Astrocyte (in vitro differentiated cells and primary cell): ENCODE results near the gene ANKRD12. TPM values are rescaled to one million over a fixed set of nuclear protein-coding genes. Genes with fewer than 3 reads are reported as not detected.

Source experiments
- DNase-seq: peaks from one replicate; pipeline ENCODE4 v3.0.0-alpha.2; 2010; ENCODE audit warnings: low read depth
- FAIRE-seq: peaks from 2 replicates; lab custom pipeline; 2011; peaks lifted over from hg19 to GRCh38; lab: Jason Lieb, UNC
- H2AFZ ChIP-seq: 2 replicates; pipeline ENCODE4 v1.6.0; 2012; ENCODE audit warnings: low read depth, low read length, inconsistent platforms
- H3K27ac ChIP-seq: 2 replicates; pipeline ENCODE4 v1.5.1; 2011; ENCODE audit warnings: low read depth, low read length, inconsistent platforms
- H3K27me3 ChIP-seq: 2 replicates; pipeline ENCODE4 v1.6.0; 2011; ENCODE audit warnings: low read length, inconsistent platforms; ENCODE audit not compliant: insufficient read depth
- H3K36me3 ChIP-seq: 2 replicates; pipeline ENCODE4 v1.5.1; 2011; ENCODE audit warnings: low read length, inconsistent platforms; ENCODE audit not compliant: insufficient read depth
- H3K4me1 ChIP-seq: 2 replicates; pipeline ENCODE4 v1.5.1; 2011; ENCODE audit warnings: low read length, inconsistent platforms; ENCODE audit not compliant: insufficient read depth
- H3K4me2 ChIP-seq: 2 replicates; pipeline ENCODE4 v1.6.0; 2012; ENCODE audit warnings: low read length, inconsistent platforms
- H3K4me3 ChIP-seq: 2 replicates; pipeline ENCODE4 v1.5.1; 2011; ENCODE audit warnings: low read depth, mild to moderate bottlenecking, low read length, inconsistent platforms; ENCODE audit not compliant: insufficient read depth
- H3K79me2 ChIP-seq: 2 replicates; pipeline ENCODE4 v1.6.0; 2012; ENCODE audit warnings: mild to moderate bottlenecking, low read length, inconsistent platforms; ENCODE audit not compliant: insufficient read depth
- H3K9ac ChIP-seq: 2 replicates; pipeline ENCODE4 v1.6.0; 2012; ENCODE audit warnings: mild to moderate bottlenecking, low read length, inconsistent platforms
- H3K9me3 ChIP-seq: 2 replicates; pipeline ENCODE4 v1.5.1; 2012; ENCODE audit warnings: low read depth, mild to moderate bottlenecking, low read length, inconsistent platforms; ENCODE audit not compliant: insufficient read depth
- H4K20me1 ChIP-seq: 2 replicates; pipeline ENCODE4 v1.6.0; 2012; ENCODE audit warnings: low read length, inconsistent platforms; ENCODE audit not compliant: insufficient read depth
- H3K27ac Mint-ChIP-seq: one replicate; pipeline ENCODE4 v1.8.0; 2021; ENCODE audit warnings: mild to moderate bottlenecking, mixed read lengths; ENCODE audit not compliant: unreplicated experiment
- H3K27me3 Mint-ChIP-seq: one replicate; pipeline ENCODE4 v1.8.0; 2021; ENCODE audit warnings: low read depth, mixed read lengths; ENCODE audit not compliant: unreplicated experiment
- H3K36me3 Mint-ChIP-seq: one replicate; pipeline ENCODE4 v1.8.0; 2021; ENCODE audit warnings: low read depth, mixed read lengths; ENCODE audit not compliant: unreplicated experiment
- H3K4me1 Mint-ChIP-seq: one replicate; pipeline ENCODE4 v1.8.0; 2021; ENCODE audit warnings: low read depth, mixed read lengths; ENCODE audit not compliant: unreplicated experiment
- H3K4me3 Mint-ChIP-seq: one replicate; pipeline ENCODE4 v1.8.0; 2021; ENCODE audit warnings: mild to moderate bottlenecking, moderate library complexity, mixed read lengths; ENCODE audit not compliant: unreplicated experiment
- H3K9me3 Mint-ChIP-seq: one replicate; pipeline ENCODE4 v1.8.0; 2021; ENCODE audit warnings: mild to moderate bottlenecking, mixed read lengths; ENCODE audit not compliant: unreplicated experiment
- EZH2 ChIP-seq: IDR thresholded peaks from 2 replicates; pipeline ENCODE4 v1.6.1; 2012; ENCODE audit warnings: mild to moderate bottlenecking, low read length, inconsistent platforms; ENCODE audit not compliant: insufficient read depth
- total RNA-seq: library from RNA; stranded (reverse); gene quantifications from 2 replicates; pipeline ENCODE4 v1.2.1, GENCODE V29; 2021
- TF ChIP-seq, protein P1 (sequence below): IDR thresholded peaks from 2 replicates; pipeline ENCODE4 v1.5.1; 2011; ENCODE audit warnings: low read depth, mild to moderate bottlenecking, inconsistent platforms, low read length, moderate library complexity; ENCODE audit not compliant: insufficient read depth

The ANKRD12 gene
- total RNA-seq, 1 donor from 2014 or later, result 24.4 TPM

GRCh38 chr18:9290156-9290555 is 153.6 kb downstream of the ANKRD12 start:
- H3K9me3 ChIP-seq, result no peaks in the 10 kb centered on the region
- H3K4me3 ChIP-seq, result no peak overlapping the region
- H3K27ac Mint-ChIP-seq, result no peak overlapping the region
- H3K9me3 Mint-ChIP-seq, result peaks cover 17% of the 10 kb centered on the region
- peaks cover 6% of the 10 kb centered on the region for H3K36me3 Mint-ChIP-seq
- H3K4me1 ChIP-seq, result no peaks in the 10 kb centered on the region
- H3K4me2 ChIP-seq, result no peak overlapping the region
- DNase-seq, result no peak
- no peak overlapping the region for H2AFZ ChIP-seq
- no peak overlapping the region for H3K27ac ChIP-seq
- FAIRE-seq, result no peak
- H3K4me1 Mint-ChIP-seq, result peaks cover 2% of the 10 kb centered on the region
- no peak overlapping the region for H3K4me3 Mint-ChIP-seq
- no peaks in the 10 kb centered on the region for H3K79me2 ChIP-seq
- H3K9ac ChIP-seq, result no peak overlapping the region
- no peaks in the 10 kb centered on the region for H4K20me1 ChIP-seq
- H3K27me3 Mint-ChIP-seq, result no peaks in the 10 kb centered on the region
- H3K27me3 ChIP-seq, result no peaks in the 10 kb centered on the region
- H3K36me3 ChIP-seq, result no peaks in the 10 kb centered on the region
- TF ChIP-seq, protein P1, sequence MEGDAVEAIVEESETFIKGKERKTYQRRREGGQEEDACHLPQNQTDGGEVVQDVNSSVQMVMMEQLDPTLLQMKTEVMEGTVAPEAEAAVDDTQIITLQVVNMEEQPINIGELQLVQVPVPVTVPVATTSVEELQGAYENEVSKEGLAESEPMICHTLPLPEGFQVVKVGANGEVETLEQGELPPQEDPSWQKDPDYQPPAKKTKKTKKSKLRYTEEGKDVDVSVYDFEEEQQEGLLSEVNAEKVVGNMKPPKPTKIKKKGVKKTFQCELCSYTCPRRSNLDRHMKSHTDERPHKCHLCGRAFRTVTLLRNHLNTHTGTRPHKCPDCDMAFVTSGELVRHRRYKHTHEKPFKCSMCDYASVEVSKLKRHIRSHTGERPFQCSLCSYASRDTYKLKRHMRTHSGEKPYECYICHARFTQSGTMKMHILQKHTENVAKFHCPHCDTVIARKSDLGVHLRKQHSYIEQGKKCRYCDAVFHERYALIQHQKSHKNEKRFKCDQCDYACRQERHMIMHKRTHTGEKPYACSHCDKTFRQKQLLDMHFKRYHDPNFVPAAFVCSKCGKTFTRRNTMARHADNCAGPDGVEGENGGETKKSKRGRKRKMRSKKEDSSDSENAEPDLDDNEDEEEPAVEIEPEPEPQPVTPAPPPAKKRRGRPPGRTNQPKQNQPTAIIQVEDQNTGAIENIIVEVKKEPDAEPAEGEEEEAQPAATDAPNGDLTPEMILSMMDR, result no peak
- TF ChIP-seq EZH2, result no peak

- Histone ChIP-seq H2AFZ (no peak overlapping the region), H3K79me2 (no peaks in the 10 kb centered on the region), H3K27ac (no peak overlapping the region), H4K20me1 (no peaks in the 10 kb centered on the region), H3K4me2 (no peak overlapping the region), H3K4me3 (no peak overlapping the region), H3K36me3 (no peaks in the 10 kb centered on the region), H3K4me1 (no peaks in the 10 kb centered on the region), H3K9ac (no peak overlapping the region), H3K27me3 (no peaks in the 10 kb centered on the region), H3K9me3 (no peaks in the 10 kb centered on the region)
- DNase-seq (no peak), FAIRE-seq (no peak)
- no peak overlapping the region for H3K4me3 Mint-ChIP-seq
- no peaks in the 10 kb centered on the region for H3K27me3 Mint-ChIP-seq
- peaks cover 2% of the 10 kb centered on the region for H3K4me1 Mint-ChIP-seq
- H3K9me3 Mint-ChIP-seq, result peaks cover 20% of the 10 kb centered on the region
- H3K27ac Mint-ChIP-seq, result no peak overlapping the region
- TF ChIP-seq, protein P1, result no peak
- TF ChIP-seq EZH2, result no peak
- peaks cover 6% of the 10 kb centered on the region for H3K36me3 Mint-ChIP-seq
Observed at GRCh38 chr18:9292047-9292446, 155.5 kb downstream of the ANKRD12 start.

DNA sequence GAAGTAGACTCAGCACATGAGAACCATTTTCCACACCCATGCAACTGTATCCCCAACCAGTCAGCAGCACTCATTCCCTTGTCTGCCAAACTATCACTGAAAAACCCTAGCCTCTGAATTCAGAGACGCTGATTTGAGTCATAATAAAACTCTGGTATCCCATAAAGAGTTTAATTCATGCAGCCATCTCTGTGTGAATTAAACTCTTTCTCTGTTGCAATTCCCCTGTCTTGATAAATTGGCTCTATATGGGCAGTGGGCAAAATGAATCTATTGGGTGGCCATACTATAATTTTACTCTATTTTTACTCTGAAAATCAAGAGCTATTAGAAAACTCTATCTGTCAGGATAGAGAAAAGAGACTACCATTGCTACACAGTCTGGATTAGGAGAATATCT is 157.4 kb downstream of the ANKRD12 start:
- peaks cover 28% of the 10 kb centered on the region for H3K9me3 Mint-ChIP-seq

More for the DNA sequence above, 157.4 kb downstream of the ANKRD12 start:
- H3K4me1 ChIP-seq, result no peaks in the 10 kb centered on the region
- FAIRE-seq, result no peak
- Mint-ChIP-seq H3K27me3 (no peaks in the 10 kb centered on the region), H3K27ac (no peak overlapping the region), H3K4me1 (peaks cover 2% of the 10 kb centered on the region), H3K36me3 (peaks cover 6% of the 10 kb centered on the region), H3K4me3 (no peak overlapping the region)
- H3K27ac ChIP-seq, result no peak overlapping the region
- no peaks in the 10 kb centered on the region for H3K79me2 ChIP-seq
- DNase-seq, result no peak
- H4K20me1 ChIP-seq, result no peaks in the 10 kb centered on the region
- no peaks in the 10 kb centered on the region for H3K27me3 ChIP-seq
- no peak overlapping the region for H3K9ac ChIP-seq
- no peaks in the 10 kb centered on the region for H3K9me3 ChIP-seq
- H3K36me3 ChIP-seq, result no peaks in the 10 kb centered on the region
- H3K4me3 ChIP-seq, result no peak overlapping the region
- H2AFZ ChIP-seq, result no peak overlapping the region
- TF ChIP-seq EZH2, result no peak
- TF ChIP-seq, protein P1, result no peak
- no peak overlapping the region for H3K4me2 ChIP-seq
